IPS-11a (cell line): ENCODE results near the gene CTNND1.
A peak's percentile ranks its signal among the peaks of the same experiment; 100 is the strongest.
"Not testable (repeated sequence)": the region's sequence is repeated elsewhere in the genome, so short reads cannot be mapped to it uniquely, and the experiment has no call there.

Source experiments
- H3K4me3 ChIP-seq: one replicate; pipeline ENCODE4 v1.5.1; 2013; ENCODE audit warnings: low read depth, low read length, control low read depth

Gene CTNND1, protein sequence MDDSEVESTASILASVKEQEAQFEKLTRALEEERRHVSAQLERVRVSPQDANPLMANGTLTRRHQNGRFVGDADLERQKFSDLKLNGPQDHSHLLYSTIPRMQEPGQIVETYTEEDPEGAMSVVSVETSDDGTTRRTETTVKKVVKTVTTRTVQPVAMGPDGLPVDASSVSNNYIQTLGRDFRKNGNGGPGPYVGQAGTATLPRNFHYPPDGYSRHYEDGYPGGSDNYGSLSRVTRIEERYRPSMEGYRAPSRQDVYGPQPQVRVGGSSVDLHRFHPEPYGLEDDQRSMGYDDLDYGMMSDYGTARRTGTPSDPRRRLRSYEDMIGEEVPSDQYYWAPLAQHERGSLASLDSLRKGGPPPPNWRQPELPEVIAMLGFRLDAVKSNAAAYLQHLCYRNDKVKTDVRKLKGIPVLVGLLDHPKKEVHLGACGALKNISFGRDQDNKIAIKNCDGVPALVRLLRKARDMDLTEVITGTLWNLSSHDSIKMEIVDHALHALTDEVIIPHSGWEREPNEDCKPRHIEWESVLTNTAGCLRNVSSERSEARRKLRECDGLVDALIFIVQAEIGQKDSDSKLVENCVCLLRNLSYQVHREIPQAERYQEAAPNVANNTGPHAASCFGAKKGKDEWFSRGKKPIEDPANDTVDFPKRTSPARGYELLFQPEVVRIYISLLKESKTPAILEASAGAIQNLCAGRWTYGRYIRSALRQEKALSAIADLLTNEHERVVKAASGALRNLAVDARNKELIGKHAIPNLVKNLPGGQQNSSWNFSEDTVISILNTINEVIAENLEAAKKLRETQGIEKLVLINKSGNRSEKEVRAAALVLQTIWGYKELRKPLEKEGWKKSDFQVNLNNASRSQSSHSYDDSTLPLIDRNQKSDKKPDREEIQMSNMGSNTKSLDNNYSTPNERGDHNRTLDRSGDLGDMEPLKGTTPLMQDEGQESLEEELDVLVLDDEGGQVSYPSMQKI

DNA sequence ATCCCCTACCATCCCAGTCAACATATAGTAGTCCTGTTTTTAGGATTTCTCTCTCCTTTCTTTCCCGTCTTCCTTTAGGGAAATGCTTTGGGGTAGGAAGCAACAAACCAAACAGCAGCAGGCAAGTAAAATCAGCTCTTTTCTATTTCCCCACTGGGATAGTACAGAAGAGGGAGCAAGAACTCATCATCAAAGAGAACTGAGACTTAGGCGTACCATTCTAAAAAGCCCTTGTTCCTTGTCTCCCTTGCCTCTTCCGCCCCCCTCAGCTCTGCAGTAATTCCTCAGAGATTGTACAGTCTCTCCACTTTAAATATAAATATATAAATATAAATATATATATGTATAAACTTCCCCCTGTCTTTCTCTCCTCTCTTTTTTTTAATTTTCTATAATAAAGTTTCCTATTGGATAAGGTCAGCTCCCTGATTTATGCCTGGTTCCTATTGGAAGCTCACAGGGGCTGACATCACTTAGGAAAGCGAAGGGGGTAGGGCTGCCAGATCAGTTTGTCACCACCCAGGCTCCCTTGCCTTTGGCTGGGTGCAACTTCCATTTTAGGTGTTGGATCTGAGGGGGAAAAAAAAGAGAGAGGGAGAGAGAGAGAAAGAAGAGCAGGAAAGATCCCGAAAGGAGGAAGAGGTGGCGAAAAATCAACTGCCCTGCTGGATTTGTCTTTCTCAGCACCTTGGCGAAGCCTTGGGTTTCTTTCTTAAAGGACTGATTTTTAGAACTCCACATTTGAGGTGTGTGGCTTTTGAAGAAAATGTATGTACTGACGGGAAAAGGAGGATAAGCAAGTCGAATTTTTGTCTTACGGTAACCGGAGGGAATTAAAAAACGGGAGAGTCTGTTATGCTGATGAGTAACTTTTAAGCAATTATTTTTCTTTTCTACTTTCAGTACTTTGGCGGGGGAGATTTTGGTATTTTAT is at the start of gene CTNND1:
Gene CTNND1, plus strand, starts transcription at position 502 of the 934 bp plus-strand sequence. CDS start 29,677 bp downstream, outside the sequence.
- peak within 1 kb of the TSS; percentile 89 for H3K4me3 ChIP-seq

DNA sequence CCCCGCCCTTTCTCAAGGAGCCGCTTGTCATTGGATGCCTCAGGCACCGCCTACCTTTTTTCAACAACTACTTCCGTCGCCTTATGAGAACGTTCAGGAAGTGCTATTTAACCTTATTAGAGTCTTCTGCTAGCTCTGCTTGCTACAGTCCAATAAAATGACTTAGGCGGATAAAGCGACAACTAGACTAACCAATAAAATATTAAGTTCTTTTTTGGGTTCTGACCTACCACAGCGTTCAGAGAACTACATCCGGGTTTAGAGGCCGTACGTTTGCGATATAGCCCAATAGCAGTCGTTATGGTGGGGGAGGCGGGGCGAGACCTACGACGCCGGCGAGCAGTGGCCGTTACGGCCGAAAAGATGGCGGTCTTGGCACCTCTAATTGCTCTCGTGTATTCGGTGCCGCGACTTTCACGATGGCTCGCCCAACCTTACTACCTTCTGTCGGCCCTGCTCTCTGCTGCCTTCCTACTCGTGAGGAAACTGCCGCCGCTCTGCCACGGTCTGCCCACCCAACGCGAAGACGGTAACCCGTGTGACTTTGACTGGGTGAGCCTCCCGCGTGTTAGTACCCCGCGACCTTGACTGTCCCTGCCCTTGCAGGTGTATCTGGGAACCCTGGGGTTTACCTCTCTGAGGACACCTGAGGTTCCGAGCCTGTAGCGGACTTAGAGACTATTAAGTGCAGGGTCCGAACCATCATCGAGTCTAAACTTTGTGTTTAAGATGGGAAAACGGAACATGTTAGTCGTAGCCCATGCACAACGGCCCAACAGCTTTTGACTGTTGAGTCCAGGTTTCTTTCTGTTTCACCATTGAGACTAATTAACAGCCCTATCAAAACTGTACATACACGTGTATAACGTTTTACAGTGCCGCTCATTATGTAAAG is 49.1 kb upstream of the CTNND1 start, which contains the start of gene TMX2:
Gene TMX2, plus strand, starts transcription at position 338 of the 895 bp plus-strand sequence. Its CDS starts 26 bp downstream, at position 364.
- H3K4me3 ChIP-seq: peak within 1 kb of the TSS; percentile 100

DNA sequence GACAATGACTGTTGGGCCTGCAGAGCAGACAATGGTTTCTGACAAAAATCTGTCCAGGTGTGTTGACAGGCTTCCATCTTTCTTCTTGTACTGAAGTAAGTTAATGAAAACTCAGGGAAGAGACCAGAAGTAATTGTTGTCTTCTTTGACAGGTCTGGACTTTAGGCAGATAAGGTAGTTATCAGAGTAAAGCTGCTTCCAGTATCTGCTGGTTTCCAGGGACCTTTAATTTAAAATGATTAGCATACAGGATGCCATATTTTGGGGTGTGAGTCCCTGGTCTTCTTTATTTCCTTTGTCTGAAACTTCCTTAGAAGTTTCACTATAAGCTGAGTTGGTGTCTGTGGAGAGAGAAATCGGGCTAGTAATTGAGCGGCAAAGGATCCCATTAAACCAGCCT is 47.8 kb upstream of the CTNND1 start:
- H3K4me3 ChIP-seq: peak overlapping the region; percentile 100

DNA sequence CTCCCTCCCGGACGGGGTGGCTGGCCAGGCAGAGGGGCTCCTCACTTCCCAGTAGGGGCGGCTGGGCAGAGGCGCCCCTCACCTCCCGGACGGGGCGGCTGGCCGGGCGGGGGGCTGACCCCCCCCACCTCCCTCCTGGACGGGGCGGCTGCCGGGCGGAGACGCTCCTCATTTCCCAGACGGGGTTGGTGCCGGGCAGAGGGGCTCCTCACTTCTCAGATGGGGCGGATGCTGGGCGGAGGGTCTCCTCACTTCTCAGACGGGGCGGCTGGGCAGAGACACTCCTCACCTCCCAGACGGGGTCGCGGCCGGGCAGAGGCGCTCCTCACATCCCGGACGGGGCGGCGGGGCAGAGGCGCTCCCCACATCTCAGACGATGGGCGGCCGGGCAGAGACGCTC is 44.9 kb upstream of the CTNND1 start:
- H3K4me3 ChIP-seq: not testable (repeated sequence)

DNA sequence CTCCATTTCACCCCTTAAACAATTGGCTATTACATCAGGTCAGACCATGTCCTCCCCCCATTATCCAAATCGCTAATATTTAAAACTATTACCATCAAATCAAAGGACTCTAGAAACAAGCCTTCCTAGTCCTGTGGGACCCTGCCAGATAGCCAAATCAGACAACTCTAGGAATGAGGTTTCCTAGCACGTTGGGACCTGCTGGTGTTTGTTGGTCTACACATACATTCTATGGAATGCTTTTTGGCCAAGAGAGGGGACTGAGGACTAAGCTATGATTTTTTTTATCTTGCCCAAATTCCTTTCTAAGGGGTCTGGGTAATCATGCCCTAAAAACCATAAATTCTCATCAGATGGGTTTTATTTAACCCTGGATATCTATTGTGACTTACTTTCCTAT is 34.4 kb upstream of the CTNND1 start:
- no peak overlapping the region for H3K4me3 ChIP-seq

DNA sequence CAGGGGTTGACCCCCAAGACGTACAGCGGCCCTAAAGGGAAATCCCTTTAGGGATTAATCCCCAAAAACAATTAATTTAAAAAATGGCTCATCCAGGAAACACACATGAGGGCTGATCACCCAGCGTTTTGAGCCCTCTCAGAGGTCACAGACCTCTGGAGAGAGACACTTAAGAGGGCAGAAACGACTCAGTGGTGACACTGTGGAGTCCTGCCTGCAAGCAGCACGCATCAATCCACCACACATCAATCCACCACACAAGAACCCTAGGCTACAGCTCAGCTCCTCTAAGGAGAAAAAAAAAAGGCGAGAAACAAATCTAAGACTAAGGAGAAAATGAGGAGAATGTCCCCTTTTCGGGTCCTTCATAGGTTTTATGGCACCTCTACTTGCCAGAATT is 32.8 kb upstream of the CTNND1 start:
- H3K4me3 ChIP-seq: no peak overlapping the region

DNA sequence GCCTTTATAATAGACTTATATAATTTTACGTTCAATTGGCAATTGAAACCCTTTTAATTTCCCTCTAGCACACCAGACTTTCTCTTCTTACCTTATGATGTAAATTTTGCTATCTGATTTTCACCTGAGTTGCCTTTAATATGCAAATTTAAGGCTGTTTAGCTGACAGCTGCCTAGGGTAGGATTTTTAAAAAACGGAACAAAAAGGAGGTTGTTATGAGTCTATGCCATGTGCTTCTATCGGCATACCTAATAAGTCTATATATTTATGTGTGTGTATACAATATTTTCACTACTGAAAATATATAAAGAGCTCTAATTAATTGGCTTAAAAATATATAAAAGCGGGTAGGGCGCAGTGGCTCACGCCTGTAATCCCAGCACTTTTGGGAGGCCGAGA is 32.1 kb upstream of the CTNND1 start:
- H3K4me3 ChIP-seq: no peak overlapping the region

DNA sequence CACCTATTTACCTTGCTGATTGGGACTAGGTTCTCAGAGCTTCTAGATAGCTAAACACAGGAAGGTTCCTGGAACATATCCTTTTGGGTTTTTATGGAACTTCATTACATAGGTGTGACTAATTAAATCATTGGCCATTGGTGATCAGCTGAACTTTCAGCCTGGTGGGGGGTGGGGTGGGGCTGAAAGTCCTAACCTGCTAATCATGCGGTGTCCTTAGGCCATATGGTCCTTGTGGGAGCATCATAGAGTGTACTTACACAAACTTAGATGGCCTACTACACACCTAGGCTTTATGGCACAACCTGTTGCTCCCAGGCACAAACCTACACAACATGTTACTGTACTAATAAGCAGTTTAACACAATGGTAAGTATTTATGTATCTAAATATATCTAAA is 28.9 kb upstream of the CTNND1 start:
- H3K4me3 ChIP-seq: no peak overlapping the region

DNA sequence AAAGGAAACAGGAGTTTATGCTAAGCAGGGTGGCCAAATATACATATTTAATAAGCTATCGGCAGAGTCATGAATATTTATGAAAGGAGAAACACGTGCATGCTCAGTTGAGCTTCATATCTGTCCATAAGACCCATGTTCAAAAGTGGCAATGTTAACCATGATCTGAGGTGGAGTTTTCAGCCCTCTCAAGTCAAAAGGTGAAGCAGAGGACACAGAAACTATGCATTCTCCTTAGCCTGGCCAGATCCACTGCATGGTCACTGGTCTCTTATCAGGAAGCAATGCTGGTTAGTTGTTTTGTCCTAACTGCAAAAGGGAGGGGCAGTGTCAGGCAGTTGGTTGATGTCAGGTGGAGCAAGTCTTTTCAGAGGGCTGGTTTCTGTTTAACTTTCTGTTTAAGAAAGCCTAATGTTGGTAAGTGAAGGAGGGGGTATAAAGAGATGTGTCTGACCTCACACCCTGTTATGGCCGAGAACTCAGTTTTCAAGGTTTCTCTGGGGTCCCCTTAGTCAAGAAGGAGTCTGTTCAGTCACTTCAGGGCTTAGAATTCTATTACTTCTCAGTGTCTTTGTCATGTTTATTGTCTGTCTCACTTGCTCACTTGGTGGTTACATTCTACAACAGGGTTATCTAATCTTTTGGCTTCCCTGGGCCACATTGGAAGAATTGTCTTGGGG is 25.8 kb upstream of the CTNND1 start:
- H3K4me3 ChIP-seq: no peak overlapping the region

DNA sequence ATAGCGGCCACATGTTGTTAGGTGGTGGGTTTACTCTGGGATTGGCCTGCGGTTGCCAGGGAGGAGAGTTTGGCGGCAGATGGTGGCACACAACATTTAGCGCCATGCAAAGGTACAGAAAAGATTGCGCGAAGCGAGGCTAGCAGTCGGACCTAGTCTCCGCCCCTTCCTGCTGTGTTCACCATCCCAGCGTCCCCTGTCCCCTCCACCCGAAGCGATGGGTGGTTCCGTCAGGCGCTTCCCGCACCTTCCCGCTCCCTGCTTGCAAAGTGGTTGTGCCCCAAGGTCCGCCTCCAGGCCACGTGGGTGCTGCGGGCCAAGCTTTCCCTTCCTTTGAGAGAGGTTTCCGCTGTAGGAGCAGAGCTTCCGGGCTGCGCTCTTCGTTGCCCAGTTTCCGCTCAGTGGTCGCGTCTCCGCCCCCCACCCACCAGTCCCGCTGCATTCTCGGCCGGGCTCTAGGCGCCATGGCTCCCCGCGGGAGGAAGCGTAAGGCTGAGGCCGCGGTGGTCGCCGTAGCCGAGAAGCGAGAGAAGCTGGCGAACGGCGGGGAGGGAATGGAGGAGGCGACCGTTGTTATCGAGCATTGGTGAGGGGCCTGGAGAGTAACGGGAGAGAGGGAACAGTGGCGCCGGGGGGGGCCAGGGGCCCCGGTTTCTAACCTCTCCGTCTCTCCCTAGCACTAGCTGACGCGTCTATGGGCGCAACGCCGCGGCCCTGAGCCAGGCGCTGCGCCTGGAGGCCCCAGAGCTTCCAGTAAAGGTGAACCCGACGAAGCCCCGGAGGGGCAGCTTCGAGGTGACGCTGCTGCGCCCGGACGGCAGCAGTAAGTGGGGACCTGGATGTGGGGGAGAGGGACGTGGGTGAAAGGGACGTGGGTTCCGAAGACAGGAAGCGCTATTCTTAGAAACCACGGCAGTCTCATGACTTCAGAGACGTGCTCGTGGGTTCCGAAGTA is 20.2 kb upstream of the CTNND1 start, which contains the start of gene SELENOH:
Gene SELENOH, plus strand, starts transcription at position 360 of the 955 bp plus-strand sequence. Its CDS starts 105 bp downstream, at position 465.
- peak within 1 kb of the TSS; percentile 97 for H3K4me3 ChIP-seq

DNA sequence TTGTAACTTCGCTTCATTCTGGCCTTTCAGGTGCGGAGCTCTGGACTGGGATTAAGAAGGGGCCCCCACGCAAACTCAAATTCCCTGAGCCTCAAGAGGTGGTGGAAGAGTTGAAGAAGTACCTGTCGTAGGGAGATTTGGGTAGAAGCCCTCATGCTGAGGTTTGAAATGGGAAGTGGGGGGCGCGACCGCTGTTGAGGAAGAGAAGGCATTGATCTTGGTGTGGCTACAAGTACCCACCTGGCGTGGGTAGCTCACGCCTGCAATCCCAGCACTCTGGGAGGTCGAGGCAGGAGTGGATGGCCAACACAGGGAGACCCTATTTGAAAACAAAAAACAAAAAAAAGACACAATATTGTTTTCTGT is 19.5 kb upstream of the CTNND1 start:
- H3K4me3 ChIP-seq: peak overlapping the region; percentile 97

DNA sequence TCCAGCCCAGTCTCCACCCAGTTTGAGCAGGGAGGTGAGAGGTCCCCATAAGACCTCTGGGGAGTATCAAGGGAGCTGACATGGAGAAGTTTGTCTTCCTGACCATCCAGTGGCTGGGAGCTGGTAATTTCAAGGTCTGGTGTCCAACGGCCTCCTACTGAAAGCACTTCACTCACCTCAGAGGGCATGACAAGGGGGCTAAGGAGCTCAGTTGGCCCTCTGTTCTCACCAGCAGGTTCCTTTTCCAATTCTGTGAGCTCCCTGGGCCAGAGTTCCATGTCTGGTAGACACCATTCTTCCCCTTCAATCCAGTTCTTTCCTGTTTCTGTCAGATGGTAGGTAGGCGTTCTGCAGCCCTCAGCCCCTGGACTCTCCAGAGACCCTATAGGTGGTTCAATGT is 17.2 kb upstream of the CTNND1 start:
- no peak overlapping the region for H3K4me3 ChIP-seq

DNA sequence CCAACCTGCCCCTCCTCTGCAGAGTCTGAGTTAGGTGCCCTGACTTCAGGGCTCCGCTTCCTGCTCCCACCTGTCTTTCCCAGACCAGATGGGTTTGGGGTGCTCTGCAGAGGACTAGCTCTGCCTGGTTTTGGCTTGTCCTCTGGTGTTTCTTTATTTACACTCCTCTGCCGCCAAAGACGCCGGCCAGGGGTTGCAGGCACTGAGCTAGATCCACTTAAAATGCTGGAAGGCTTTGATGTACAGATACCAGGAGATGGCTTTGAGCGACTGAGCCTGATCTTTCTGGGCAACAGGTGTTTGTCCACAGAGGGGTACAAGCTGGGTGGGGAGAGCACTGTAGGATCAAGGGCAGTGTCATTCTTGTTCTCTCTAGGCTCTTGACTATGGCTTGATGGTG is 16.4 kb upstream of the CTNND1 start:
- no peak overlapping the region for H3K4me3 ChIP-seq

DNA sequence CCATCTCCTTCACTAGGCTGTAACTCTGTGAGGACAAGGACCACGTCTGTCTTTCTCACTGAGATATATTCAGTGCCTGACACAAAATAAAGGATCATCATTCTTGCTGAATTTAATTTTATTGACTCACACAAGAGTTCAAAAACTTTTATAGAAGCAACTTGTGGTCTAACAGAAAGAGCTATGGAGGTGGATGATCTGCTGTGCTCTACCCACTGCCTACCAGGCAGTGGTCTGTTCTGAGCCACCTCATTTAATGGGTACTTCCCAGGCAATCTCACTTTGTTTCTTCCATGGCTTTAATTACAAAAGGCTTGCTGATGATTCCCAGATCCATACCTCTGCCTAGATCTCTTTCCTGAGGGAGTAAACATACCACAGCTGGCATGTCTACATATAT is 14.7 kb upstream of the CTNND1 start:
- no peak overlapping the region for H3K4me3 ChIP-seq

DNA sequence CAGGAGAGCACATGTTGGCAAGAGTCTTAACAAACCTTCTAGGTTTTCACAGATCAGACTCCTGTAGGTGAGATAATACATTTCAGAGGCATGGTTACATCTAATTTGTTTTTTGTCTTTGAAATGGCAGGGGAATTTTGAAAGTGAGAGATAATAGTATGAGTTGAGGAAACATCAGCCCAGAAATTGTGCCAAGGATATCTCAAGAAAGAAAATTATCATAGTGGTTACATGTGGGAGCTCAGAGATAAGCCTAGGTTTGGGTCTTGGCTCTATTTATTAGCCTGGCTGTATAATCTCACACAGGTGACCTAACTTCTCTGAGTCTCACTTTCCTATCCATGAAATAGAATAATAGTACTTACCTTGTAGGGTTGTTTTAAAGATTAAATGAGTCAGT is 10.4 kb upstream of the CTNND1 start:
- H3K4me3 ChIP-seq: no peak overlapping the region

DNA sequence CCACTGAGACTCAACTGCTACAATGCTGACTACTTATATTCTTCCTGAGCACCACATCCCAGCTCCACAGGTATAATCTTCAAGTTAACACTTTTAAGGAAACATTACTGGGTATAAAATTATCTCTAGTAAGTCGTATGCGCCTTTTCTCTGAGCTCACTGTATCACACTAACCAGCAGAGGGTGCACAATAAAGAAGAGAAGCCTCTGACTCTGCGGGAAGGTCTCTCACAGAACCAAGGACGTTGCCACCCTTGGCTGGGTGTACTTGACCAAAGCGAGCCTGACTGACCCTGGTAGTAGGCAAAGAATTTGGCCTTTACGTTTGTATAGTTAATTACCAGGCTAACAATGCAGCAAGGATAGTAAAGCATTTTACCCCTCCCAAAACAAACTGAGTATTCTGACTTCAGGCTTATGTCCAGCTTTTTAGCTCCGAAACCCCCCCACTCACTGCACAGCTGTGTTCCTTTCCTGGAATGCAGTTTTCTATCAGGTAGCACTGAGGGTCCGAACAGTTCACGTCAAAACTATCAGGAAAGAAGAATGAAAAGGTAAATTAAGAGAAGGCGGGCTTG is 9.8 kb upstream of the CTNND1 start, which contains the start of gene BTBD18:
Gene BTBD18, minus strand, starts transcription at position 144 of the 578 bp plus-strand sequence. CDS start 631 bp downstream, outside the sequence.
- no peak within 1 kb of the TSS for H3K4me3 ChIP-seq

DNA sequence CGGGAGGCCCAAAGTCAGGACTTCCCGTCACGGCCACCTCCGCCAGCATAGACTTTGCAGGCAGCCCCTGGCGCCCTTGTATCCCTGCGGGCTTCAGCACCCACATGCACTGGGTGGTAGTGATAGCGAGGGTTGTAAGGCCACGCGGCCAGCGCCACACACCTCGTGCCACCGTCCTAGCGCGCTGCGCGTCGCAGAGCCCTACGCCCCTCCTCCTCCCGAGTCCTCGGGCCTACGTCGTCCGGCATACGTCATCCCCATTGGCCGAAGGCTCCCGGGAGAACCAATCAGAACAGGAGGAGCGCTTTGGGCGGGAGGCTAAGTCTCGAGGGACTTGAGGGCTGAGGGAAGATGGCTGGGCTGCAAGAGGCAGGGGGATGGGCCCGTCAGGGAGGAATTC is 8.6 kb upstream of the CTNND1 start:
- no peak overlapping the region for H3K4me3 ChIP-seq
